ENCODE data around the gene ALDOB.

DNA sequence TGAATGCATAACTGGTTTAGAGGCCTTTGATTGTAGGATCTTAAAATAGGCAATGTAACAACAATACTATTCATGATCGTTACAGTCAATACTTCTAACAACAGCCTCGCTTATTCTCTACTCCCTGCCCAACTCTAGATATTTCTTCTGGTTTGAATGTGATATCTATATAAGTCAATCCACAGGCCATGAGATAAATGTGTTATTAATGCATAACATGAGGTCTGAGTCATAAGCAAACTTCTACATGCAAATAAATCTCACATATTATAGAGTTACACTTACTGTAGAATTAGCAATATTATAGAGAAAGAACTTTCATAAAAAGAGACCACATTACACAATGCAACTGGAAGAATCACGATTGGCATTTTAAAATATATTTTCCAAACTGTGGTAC, 2.9 kb upstream of the ALDOB start:
- TF ChIP-seq CTCF (IDR thresholded peaks at IDR 0.05) (no peak), EP300 (IDR thresholded peaks at IDR 0.05) (no peak), POLR2AphosphoS5 (IDR thresholded peaks at IDR 0.05) (no peak), POLR2A (IDR thresholded peaks at IDR 0.05) (no peak)
